DND-41 (cell line): ENCODE data around the gene RALGAPA2.

Experiments
- ATAC-seq: fragments of 200-7000 bp; cut with Tn5 transposase; 3 replicates; pipeline ENCODE4 v1.9.1; 2021; ENCODE audit warnings: low read depth; ENCODE audit not compliant: insufficient read depth
- DNase-seq: peaks from one replicate; pipeline ENCODE4 v3.0.0-alpha.2; 2020
- H2AFZ ChIP-seq: 2 replicates; pipeline ENCODE4 v1.6.0; 2012; ENCODE audit warnings: low read depth, low read length
- H3K27ac ChIP-seq: 2 replicates; pipeline ENCODE4 v1.5.1; 2012; ENCODE audit warnings: low read length, inconsistent platforms
- H3K27me3 ChIP-seq: fragments of 200-600 bp; sonication (generic); 2 replicates; pipeline ENCODE4 v1.6.0; 2012; ENCODE audit warnings: low read length, mild to moderate bottlenecking, inconsistent platforms; ENCODE audit not compliant: insufficient read depth, poor library complexity
- H3K36me3 ChIP-seq: 2 replicates; pipeline ENCODE4 v1.5.1; 2012; ENCODE audit warnings: low read length, inconsistent platforms; ENCODE audit not compliant: insufficient read depth
- H3K4me1 ChIP-seq: 2 replicates; pipeline ENCODE4 v1.5.1; 2012; ENCODE audit warnings: mild to moderate bottlenecking, low read length; ENCODE audit not compliant: insufficient read depth
- H3K4me2 ChIP-seq: 2 replicates; pipeline ENCODE4 v1.6.0; 2012; ENCODE audit warnings: mild to moderate bottlenecking, moderate library complexity, low read length, inconsistent platforms; ENCODE audit not compliant: insufficient read depth
- H3K4me3 ChIP-seq, 2 experiments: fragments of 200-600 bp in 1 of 2; shearing (Covaris generic) in 1 of 2; 2 replicates each; pipeline ENCODE4 v1.5.1; 2012 to 2016; ENCODE audit warnings: inconsistent platforms in 2 of 2, low read length in 2 of 2, mild to moderate bottlenecking in 2 of 2, low read depth in 1 of 2, moderate library complexity in 1 of 2
- H3K79me2 ChIP-seq: 2 replicates; pipeline ENCODE4 v1.6.0; 2012; ENCODE audit warnings: low read length, inconsistent platforms; ENCODE audit not compliant: insufficient read depth
- H3K9ac ChIP-seq: 2 replicates; pipeline ENCODE4 v1.6.0; 2012; ENCODE audit warnings: low read depth, mild to moderate bottlenecking, inconsistent platforms, low read length, moderate library complexity
- H3K9me3 ChIP-seq: 2 replicates; pipeline ENCODE4 v1.5.1; 2012; ENCODE audit warnings: low read length, moderate library complexity, mild to moderate bottlenecking, inconsistent platforms; ENCODE audit not compliant: insufficient read depth, severe bottlenecking
- H4K20me1 ChIP-seq: 2 replicates; pipeline ENCODE4 v1.6.0; 2012; ENCODE audit warnings: low read length; ENCODE audit not compliant: insufficient read depth
- EZH2 ChIP-seq: IDR thresholded peaks from 3 replicates; pipeline ENCODE4 v1.6.1; 2012; ENCODE audit warnings: borderline replicate concordance, low read depth, mild to moderate bottlenecking, moderate library complexity, low read length, inconsistent platforms; ENCODE audit not compliant: severe bottlenecking
- TF ChIP-seq, protein P1 (sequence below): IDR thresholded peaks from 2 replicates; pipeline ENCODE4 v1.5.1; 2012; ENCODE audit warnings: borderline replicate concordance, low read length, moderate library complexity, mild to moderate bottlenecking; ENCODE audit not compliant: poor library complexity, severe bottlenecking; ENCODE audit errors: extremely low read depth

The RALGAPA2 gene

DNA sequence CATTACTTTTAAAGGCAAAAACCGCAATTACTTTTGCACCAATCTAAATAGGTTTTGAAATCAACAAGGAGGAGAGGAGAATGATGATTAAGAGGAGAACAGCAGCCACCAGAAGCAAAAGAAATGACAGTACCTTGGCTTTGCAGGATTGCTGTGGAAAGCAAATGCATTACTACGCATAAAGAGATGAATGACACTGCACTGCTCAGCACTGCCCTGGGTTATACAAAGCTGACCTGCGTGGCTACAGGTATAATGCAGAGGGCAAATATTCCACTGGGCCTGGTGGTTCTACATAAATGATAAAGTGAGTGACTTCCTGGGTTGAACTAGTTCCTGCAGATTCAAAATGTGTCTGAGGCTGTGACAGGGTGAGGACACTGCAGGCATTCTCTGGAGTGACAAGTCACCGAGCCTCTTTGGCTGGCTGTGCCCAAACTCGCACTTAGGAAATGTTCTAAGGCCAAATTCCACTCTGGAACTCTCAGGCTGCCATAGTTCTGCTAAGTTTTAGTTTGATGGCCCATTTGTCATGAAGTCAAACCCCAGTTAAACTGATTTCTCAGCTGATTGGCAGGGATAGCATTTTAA is 265.9 kb downstream of the RALGAPA2 start:
- DNase-seq (no peak), ATAC-seq (no peak)
- H3K27me3 ChIP-seq: no peaks in the 10 kb centered on the region
- H3K4me2 ChIP-seq: no peak overlapping the region
- no peak overlapping the region for H2AFZ ChIP-seq
- no peaks in the 10 kb centered on the region for H3K4me1 ChIP-seq
- no peaks in the 10 kb centered on the region for H4K20me1 ChIP-seq
- TF ChIP-seq, protein P1, sequence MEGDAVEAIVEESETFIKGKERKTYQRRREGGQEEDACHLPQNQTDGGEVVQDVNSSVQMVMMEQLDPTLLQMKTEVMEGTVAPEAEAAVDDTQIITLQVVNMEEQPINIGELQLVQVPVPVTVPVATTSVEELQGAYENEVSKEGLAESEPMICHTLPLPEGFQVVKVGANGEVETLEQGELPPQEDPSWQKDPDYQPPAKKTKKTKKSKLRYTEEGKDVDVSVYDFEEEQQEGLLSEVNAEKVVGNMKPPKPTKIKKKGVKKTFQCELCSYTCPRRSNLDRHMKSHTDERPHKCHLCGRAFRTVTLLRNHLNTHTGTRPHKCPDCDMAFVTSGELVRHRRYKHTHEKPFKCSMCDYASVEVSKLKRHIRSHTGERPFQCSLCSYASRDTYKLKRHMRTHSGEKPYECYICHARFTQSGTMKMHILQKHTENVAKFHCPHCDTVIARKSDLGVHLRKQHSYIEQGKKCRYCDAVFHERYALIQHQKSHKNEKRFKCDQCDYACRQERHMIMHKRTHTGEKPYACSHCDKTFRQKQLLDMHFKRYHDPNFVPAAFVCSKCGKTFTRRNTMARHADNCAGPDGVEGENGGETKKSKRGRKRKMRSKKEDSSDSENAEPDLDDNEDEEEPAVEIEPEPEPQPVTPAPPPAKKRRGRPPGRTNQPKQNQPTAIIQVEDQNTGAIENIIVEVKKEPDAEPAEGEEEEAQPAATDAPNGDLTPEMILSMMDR: no peak
- no peak for TF ChIP-seq EZH2
- no peak overlapping the region for H3K4me3 ChIP-seq
- H3K9me3 ChIP-seq: no peaks in the 10 kb centered on the region
- H3K27ac ChIP-seq: no peak overlapping the region
- H3K9ac ChIP-seq: no peak overlapping the region
- no peaks in the 10 kb centered on the region for H3K36me3 ChIP-seq
- no peaks in the 10 kb centered on the region for H3K79me2 ChIP-seq

DNA sequence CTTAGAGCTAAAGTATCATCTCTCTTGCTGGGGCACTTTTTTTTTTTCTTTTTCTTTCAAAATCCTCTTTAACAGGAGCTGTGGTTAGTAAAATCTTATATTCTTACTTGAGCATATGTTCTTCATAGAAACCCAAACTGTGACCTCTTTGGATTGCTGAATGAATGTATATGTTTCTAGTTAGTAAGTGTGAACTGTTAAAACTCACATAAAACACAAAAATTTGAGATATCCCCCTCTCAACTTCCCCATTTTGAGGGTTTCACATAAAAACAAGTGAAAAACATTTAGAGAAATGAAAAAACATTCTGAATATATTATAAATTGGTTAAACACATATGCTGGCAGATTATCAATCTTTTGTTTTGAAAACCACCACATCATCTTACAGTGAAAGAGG is 266.4 kb downstream of the RALGAPA2 start:
- Histone ChIP-seq H3K4me1 (no peaks in the 10 kb centered on the region), H3K9ac (no peak overlapping the region), H3K4me2 (no peak overlapping the region), H2AFZ (no peak overlapping the region), H3K27me3 (no peaks in the 10 kb centered on the region), H3K36me3 (no peaks in the 10 kb centered on the region), H3K4me3 (no peak overlapping the region), H4K20me1 (no peaks in the 10 kb centered on the region), H3K79me2 (no peaks in the 10 kb centered on the region), H3K27ac (no peak overlapping the region), H3K9me3 (no peaks in the 10 kb centered on the region)
- TF ChIP-seq EZH2: no peak
- TF ChIP-seq, protein P1: no peak
- DNase-seq (no peak), ATAC-seq (no peak)

DNA sequence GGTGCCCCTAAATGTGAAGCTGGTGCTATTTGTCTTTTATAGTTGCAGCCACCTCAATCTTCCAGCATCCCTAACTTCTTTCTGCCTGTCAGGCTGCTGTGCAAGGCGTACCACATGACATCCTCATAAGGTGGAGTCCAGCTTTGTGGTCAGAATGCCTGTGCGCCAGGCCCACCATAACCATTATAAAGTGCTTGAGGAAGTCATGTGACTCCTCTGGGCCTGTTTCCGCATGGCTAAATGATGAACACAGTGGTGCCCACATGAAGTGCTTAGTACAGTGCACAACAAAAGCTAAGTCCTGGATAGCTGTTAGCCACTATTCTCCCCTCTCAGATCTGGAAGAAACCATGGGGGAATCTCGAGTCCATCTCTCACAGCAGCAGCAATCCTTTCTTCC is 268.9 kb downstream of the RALGAPA2 start:
- no peak overlapping the region for H2AFZ ChIP-seq
- H3K4me2 ChIP-seq: no peak overlapping the region
- TF ChIP-seq EZH2: no peak
- TF ChIP-seq, protein P1: no peak

DNA sequence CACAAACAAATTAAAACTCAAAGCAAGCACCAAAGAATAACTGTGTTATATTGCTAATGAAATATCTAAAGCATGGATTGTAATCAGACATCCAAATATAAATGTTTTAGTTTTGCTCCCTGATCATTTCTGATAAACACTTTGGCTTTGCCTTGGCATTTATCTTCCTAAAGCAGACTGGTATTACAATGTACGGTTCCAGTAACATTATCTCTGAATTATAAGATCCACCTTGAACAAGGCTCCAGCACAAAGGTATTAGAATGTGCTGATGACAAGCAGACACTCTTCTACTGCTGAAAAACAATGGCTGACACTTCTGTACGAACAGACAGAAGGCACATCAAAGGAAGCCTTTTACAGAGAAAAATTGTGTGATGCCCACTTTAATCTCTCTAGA is 270.0 kb downstream of the RALGAPA2 start:
- Histone ChIP-seq H3K9me3 (no peaks in the 10 kb centered on the region), H3K9ac (no peak overlapping the region), H3K27ac (no peak overlapping the region), H3K27me3 (no peaks in the 10 kb centered on the region), H3K4me3 (no peak overlapping the region), H2AFZ (no peak overlapping the region), H3K4me1 (no peaks in the 10 kb centered on the region), H4K20me1 (no peaks in the 10 kb centered on the region), H3K4me2 (no peak overlapping the region), H3K79me2 (no peaks in the 10 kb centered on the region), H3K36me3 (no peaks in the 10 kb centered on the region)
- ATAC-seq (no peak), DNase-seq (no peak)
- TF ChIP-seq, protein P1: no peak
- no peak for TF ChIP-seq EZH2

More for the DNA sequence above, 268.9 kb downstream of the RALGAPA2 start:
- H3K79me2 ChIP-seq: no peaks in the 10 kb centered on the region
- H3K4me1 ChIP-seq: no peaks in the 10 kb centered on the region
- H3K4me3 ChIP-seq: no peak overlapping the region
- ATAC-seq: no peak
- H3K9me3 ChIP-seq: no peaks in the 10 kb centered on the region
- no peak overlapping the region for H3K27ac ChIP-seq
- no peaks in the 10 kb centered on the region for H4K20me1 ChIP-seq
- DNase-seq: no peak
- H3K27me3 ChIP-seq: no peaks in the 10 kb centered on the region
- H3K9ac ChIP-seq: no peak overlapping the region
- no peaks in the 10 kb centered on the region for H3K36me3 ChIP-seq
